Stimulated activated CD4-positive, alpha-beta T cell treated with anti-CD3 and anti-CD28 coated beads, Interleukin-4, amount 100 ng/mL, for 24 hours (primary cell): ENCODE results near the gene CACNA1H.
"Not testable (repeated sequence)": the region's sequence is repeated elsewhere in the genome, so short reads cannot be mapped to it uniquely, and the experiment has no call there.

Experiments used
- DNase-seq: peaks from one replicate; pipeline ENCODE4 v3.0.0-alpha.2; 2020

The CACNA1H gene

DNA sequence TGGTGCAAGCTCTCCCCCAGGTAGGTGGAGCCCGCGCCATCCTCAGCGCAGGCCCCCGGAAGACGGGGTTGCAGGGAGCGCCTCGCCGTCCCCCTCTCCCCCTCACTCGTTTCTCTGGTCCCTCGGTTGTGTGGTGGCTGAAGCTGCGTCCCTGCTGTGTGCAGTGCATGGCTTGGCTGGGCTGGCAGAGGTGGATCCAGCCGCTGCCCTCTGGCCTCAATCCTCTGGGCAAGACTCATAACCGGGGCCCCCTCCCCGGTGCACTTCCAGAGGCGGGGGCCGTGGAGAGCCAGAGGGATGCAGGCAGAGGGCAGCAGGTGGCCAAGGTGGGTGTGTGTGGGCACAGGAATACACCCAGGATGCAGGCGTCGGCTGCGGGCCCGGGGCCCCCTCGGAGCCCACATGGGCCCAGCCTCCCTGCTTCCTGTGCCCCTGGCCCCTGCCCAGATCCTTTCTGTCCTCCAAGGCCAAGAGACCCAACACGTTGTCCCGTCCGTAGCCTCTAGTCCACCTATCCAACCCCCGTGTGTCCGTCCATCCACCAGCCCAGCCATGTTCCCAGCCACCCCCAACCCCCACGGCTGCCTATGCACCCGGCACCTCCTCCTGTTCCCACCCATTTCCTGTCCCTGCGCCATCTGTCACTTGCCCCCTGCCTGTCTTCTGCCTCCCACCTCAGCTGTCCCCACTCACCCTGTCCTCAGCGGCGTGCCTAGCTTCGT is 62.8 kb downstream of the CACNA1H start:
- no peak for DNase-seq

DNA sequence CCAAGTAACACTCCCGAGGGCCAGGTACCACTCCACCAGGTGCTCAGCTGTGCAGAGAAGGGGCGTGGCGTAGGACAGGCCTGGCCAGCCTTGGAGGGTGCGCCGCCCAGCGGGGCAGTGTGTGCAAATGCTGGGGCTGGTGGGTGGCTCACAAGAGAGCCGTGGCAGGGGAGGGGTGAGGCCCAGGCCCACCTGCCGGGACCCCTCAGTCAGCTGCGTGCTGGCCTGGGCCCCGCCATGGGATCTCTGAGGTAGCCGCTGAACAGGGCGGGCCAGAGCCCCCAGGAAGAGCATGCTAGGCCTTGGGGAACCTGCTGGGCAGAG is 63.4 kb downstream of the CACNA1H start:
- DNase-seq, result no peak

DNA sequence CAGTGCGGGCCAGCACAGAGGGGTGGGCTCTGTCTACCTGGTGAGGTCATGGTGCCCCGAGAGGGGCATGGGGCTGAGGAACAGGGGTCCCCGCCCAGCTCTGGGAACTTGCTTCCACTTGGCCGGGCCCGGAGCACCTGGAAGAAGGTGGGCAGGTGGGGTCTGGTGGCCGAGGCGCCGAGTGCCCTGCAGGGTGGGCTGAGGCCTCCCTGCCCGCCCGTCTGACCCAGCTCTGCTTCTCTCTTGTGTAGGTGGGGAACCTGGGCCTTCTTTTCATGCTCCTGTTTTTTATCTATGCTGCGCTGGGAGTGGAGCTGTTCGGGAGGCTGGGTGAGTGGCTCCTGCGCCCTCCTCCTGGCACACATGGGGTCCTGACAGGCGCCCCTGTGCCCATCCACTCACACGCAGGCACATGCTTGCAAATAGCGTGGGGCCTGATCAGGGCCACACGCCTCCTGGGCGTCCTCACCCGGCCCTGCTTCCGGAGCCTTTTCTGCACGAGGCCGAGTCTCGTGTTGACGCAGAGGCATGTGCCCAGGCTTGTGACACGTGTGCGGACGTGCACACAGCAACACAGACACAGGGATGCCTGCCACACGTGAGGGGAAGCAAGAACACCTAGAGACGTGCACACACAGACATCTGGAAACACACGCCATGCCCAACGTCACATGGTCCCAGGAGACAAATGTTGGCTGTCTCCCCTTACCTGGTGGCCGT is 63.9 kb downstream of the CACNA1H start:
- DNase-seq, result no peak

DNA sequence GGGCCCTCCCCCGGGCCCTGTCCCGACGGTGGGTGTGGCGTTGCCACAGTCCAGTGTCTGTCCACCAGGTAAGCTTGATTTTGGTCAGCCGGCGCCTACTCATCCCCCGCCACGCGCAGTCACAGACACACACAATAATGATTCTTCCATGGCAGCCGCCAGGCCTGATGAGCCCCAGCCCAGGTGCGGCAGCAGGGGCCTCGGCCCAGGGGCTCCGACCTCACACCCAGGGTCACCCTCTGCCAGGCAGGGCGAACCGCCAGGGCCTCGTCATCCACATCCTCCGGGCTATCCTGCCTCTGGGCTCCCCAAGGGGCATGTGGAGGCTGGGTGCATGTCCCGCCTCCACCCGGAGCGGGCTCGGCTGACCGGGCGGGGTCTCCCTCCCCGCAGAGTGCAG is 64.6 kb downstream of the CACNA1H start:
- DNase-seq, result no peak

DNA sequence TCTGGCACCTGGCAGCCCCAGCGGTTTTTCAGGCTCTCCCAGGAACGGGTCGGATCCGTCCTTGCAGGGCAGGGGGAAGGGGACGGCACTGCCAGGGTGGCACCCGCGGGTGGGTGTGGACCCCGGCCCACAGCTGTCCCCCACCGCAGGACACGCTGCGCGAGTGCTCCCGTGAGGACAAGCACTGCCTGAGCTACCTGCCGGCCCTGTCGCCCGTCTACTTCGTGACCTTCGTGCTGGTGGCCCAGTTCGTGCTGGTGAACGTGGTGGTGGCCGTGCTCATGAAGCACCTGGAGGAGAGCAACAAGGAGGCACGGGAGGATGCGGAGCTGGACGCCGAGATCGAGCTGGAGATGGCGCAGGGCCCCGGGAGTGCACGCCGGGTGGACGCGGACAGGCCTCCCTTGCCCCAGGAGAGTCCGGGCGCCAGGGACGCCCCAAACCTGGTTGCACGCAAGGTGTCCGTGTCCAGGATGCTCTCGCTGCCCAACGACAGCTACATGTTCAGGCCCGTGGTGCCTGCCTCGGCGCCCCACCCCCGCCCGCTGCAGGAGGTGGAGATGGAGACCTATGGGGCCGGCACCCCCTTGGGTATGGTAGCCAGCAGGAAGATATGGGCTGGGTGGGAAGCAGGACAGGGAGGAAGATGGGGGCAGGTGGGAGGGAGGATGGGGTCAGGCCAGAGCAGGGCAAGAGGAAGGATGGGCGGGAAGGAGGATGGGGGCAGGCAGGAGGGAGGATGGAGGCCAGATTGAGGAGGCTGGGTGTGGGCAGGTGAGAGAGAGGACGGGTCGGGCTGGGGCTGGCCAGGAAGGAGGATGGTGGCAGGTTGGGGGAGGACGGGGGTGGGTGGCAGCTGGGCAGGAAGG is 65.4 kb downstream of the CACNA1H start:
- no peak for DNase-seq

DNA sequence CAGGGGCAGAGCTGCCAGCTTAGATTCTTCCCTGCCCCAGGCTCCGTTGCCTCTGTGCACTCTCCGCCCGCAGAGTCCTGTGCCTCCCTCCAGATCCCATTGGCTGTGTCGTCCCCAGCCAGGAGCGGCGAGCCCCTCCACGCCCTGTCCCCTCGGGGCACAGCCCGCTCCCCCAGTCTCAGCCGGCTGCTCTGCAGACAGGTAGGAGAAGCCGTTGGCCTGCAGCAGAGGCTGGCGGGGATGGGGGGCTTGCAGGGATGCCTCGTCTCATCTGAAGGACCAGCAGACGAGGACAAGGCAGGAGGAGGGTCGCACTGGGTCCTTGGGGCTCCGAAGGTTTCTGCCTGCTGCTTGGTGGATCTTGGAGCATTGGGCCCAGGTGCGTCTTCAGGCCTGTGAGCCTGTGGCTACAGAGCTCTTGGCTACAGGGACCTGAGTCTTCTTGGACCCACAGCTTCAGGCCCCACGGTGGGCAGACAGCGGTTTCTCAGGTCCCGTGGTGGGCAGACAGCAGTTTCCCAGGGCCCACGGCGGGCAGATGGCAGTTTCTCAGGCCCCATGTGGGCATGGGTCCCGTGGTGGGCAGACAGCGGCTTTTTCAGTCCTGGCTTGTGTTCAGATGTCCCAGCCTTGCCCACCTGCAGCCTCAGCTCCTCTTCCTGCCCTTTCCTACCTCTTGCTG is 66.2 kb downstream of the CACNA1H start:
- DNase-seq, result no peak

DNA sequence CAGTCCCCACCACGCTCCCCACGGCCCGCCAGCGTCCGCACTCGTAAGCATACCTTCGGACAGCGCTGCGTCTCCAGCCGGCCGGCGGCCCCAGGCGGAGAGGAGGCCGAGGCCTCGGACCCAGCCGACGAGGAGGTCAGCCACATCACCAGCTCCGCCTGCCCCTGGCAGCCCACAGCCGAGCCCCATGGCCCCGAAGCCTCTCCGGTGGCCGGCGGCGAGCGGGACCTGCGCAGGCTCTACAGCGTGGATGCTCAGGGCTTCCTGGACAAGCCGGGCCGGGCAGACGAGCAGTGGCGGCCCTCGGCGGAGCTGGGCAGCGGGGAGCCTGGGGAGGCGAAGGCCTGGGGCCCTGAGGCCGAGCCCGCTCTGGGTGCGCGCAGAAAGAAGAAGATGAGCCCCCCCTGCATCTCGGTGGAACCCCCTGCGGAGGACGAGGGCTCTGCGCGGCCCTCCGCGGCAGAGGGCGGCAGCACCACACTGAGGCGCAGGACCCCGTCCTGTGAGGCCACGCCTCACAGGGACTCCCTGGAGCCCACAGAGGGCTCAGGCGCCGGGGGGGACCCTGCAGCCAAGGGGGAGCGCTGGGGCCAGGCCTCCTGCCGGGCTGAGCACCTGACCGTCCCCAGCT is 67.3 kb downstream of the CACNA1H start:
- DNase-seq, result no peak

DNA sequence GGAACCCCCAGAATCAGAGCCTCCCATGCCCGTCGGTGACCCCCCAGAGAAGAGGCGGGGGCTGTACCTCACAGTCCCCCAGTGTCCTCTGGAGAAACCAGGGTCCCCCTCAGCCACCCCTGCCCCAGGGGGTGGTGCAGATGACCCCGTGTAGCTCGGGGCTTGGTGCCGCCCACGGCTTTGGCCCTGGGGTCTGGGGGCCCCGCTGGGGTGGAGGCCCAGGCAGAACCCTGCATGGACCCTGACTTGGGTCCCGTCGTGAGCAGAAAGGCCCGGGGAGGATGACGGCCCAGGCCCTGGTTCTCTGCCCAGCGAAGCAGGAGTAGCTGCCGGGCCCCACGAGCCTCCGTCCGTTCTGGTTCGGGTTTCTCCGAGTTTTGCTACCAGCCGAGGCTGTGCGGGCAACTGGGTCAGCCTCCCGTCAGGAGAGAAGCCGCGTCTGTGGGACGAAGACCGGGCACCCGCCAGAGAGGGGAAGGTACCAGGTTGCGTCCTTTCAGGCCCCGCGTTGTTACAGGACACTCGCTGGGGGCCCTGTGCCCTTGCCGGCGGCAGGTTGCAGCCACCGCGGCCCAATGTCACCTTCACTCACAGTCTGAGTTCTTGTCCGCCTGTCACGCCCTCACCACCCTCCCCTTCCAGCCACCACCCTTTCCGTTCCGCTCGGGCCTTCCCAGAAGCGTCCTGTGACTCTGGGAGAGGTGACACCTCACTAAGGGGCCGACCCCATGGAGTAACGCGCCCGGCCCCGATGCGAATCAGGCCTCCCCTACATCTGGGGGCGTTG is 68.1 kb downstream of the CACNA1H start:
- DNase-seq, result no peak

DNA sequence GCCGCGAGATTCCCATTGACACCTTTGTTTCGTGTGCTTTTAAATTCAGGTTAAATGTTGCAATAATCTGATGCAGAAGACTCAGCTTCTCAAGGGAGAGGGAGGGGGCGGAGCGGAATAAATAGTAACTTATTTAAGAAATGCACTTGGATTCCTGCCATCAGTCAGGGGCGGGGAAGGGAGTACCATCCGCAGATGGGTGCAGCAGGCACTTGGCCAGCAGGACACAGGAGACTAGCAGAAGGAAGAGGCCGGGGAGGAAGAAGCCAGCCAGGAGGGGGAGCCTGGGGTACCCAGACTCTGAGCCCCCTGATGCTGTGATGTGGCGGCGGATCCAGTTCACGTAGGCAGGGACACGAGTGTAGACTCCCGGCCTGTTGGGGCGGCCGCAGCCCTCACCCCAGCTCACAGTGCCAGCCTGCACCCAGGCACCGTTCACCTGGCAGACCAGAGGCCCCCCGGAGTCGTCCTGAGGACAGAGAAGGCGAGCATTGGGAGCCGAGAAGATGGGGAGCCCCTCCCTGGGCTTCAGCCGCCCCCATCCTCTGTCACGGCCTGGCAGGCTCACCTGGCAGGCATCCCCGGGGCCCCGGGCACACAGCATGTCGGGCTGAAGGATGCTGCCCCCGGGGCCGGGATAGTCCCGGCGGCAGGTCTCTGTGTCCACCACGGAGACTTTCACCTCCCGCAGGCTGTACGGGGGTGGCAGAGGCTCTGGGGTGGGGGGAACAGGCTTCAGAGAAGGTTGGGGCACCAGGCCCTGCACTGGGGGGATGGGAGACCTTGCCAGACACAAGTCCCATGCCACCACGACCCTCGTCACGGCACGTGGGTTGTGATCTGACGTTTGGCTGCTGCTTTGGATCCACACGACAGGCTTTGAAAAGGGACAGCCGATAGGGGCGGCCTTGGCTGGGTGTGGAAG is 69.0 kb downstream of the CACNA1H start:
- no peak for DNase-seq

DNA sequence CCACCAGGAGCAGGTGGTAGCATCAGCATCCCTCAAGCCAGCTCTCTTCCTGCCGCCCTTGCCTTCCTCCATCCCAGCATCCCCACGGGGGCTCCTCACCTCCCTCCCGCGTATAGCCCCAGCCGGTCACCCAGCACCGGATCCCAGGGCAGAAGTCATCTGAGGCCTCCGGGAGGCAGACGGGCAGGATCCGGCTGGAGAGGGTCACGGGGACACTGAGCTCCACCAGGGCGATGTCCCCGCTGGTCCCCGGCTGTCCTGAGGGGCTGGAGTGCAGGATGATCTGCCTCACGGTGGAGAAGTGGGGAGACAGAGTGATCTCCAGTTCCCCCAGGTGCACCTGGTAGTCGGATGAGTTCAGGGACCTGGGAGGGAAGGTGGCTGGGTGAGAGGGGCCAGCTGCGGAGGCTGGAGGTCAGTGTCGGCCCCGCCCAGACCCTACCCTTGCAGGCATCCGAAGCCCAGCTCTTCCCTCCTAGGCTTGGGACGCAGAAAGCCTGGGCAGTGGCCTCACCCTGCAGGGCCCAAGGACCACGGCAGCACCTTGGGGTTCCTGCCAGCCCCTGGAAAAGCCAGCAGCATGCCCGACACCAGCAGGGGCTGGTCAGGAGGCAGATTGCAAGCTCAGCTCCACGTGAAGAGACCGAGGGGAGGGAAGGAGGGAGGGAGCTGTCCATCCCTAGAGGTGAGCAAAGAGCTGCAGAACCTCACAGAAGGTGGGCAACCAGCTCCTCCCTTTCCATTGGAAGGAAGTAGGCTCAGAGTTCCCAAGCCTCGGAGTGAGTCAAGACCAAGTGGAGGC is 69.8 kb downstream of the CACNA1H start:
- DNase-seq, result no peak

DNA sequence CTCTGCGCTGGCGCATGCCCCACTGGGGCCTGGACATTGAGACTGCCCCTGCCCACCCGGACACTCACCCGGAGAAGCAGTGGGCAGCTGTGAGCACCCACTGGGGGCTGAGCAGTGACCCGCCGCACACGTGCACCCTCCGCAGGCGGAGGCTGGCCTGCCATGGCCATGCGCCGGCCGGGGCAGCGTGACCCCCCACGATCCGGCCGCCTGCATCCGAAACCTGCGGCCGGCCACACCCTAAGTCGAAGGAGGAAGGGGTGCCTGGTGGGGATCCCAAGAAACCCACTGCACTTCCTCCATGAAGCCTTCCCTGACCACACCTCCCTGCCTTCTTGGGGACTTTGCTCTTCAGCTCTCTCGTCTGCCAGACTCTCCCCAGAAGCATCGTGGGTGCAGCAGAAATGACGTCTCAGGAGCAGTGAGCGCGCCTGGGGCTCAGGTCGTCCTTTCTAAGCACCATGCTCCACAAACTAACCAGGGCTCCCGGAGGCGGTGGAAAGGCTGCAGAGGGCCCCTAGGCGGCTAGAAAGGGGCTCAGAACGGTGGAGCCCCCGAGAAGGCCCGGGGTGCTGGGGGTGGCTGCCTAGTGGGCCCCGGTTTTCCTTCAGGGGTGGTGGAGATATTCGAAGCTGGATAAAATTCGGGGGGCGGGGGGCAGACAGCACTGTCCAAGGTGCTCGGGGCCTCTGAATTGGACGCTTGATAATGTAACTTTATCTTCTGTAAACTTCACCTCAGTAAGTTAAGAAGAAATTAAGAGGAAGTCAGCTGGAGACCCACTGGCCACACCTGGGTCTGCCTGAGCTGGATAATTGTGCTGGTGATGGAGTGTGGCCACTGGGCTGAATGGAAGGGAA is 70.7 kb downstream of the CACNA1H start:
- DNase-seq, result no peak

DNA sequence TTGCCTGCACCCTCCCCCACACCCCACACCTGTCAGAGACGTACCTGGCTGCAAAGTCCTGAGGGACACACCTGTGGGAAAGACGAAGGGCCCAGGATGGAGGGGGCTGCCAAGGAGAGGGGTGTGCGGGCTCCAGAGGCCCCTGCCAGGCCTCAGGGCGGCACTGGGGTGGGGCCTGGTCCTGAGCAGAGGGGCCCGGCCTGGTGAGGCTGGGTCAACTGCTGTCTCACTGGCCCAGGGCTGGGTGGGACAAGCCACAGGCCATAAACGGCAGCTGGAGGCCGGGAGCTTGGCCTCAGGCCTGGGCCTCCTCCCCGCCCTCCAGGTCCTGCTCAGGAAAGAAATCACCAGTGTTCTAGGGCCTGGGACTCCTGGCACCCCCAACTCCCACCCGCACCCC is 71.7 kb downstream of the CACNA1H start:
- DNase-seq, result no peak

DNA sequence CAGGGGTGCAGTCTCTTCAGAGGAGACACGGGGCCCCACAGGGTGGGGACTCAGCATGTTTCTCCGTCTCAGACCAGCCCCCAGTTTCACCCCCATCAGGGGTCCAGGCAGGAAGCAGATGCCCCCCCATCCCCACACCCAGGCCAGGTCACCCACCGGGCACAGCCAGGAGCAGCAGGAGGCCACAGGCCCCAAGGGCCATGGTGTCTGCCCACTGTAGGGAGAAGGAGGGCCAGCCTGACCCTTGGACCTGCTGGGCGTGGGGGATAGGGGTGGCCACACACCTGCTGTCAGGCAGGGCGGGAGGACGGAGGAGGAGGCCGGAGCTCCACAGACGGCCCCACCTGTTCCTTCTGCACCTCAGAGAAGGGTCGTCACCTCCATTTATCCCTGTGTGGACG is 72.1 kb downstream of the CACNA1H start, which contains the start of gene TPSG1:
TPSG1 (minus strand) TSS at position 218 of the 401 bp plus-strand sequence; CDS start at position 202, 16 bp downstream.
- DNase-seq, result no peak

DNA sequence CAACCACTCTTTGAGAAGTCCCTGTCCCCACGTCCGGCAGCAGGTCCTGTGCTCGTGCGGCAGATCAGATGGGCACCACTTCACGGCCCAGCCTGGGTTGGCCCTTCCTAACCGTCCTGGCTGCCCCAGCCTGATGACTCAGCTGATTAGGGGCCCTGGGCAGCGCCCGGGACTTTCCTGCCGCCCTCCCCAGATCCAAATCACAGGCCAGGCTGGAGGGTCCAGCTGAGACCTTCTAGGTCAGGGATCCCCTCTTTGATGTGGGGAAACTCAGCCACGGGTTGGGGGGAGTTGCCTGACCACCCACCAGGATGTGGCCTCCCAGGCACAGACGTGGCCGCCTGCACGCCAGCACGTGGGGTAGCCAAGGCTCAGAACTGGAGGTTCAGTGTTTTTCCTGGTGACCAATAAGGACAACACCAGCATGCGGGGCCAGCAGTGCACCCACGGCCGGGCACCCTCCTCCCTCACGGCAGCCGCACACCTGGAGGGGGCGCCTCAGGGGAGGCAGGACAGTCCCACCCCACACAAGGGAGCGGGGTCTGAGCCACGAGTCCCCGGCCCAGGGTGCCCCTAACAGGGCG is 72.9 kb downstream of the CACNA1H start:
- not testable (repeated sequence) for DNase-seq

DNA sequence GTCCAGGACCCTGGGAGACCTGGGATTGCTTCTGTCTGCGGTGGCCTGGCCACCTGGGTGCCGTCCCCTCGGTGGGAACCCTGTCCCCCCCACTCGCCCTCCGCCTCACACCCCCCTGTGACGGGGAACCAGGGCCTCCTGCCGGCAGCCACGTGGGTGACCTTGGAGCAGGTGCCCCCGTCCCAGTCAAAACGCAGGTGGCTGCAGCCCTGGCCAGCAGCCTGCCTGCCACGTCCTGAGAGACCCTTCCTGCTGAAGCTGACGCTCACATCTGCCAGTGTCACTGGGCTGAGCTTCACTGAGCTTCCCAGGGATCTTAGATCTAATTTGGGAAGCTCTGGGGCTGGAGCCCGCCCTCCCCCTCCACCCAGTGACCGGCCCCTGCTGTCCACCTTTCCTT is 73.8 kb downstream of the CACNA1H start:
- DNase-seq, result not testable (repeated sequence)

DNA sequence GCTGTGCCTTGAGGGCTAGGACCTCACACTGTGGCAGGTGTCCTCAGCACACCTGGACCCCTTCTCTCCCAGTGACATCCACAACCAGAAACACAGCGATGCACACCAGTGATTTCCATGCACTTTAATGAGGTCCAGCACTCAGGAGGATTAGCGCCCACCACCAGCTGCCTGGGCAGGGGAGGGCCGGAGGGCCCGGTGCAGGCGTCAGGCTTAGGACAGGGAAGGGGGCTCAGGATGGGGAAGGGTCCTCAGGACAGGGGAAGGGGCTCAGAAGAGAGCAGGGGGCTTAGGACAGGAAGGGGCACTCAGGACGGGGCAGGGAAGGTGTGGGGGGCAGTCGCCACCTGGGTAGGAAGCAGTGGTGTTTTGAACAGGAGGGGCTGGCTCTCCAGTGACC is 75.3 kb downstream of the CACNA1H start:
- not testable (repeated sequence) for DNase-seq

DNA sequence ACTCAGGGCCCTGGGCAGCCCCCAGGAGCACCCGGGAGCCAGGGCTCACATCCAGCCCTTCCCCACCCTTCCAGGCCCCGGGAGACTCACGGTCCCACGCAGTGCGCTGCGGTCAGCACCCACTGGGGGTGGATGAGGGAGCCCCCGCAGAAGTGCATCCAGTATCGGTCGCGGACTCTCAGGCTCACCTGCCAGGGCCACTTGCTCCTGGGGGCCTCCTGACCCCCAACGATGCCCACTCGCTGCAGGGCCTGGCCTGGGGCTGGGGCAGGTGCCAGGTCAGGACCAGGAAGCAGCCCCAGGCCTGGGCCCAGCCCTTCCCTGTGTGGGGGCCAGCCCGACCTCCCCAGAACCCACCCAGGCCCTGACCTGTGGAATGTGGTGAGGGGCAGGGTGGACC is 76.6 kb downstream of the CACNA1H start:
- DNase-seq, result not testable (repeated sequence)

DNA sequence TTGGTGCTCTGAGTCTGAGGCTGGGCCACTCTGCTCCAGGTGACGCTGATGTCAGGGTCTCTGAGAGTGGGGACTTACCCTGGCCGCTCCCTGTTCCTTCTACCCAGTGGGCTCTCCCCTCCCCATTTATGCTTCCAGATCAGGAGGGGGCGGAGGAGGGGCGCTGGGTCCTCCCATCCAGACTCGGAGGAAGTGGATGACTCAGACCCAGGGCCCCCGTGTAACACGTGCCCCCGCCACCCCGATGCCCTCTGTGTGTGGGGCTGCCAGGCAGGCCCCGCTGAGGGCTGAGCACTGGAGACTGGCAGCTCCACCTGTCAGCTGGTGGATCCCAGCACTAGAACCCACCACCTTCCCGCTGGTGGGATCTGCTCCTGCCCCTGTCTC is 77.2 kb downstream of the CACNA1H start, which contains the start of gene TPSB2:
TPSB2 (minus strand) TSS at position 101 of the 387 bp plus-strand sequence. CDS start 233 bp downstream, outside the sequence.
- DNase-seq, result not testable (repeated sequence)
